GM23248 (cell line): ENCODE measurements around the gene VPS41.

Experiments
- EZH2 ChIP-seq: fragments of 200-600 bp; sonication (generic); IDR thresholded peaks from 2 replicates; pipeline ENCODE4 v1.6.1; 2018; ENCODE audit warnings: antibody characterized with exemption, mild to moderate bottlenecking; ENCODE audit not compliant: insufficient read depth, poor library complexity, severe bottlenecking
- EZH2phosphoT487 ChIP-seq: fragments of 200-600 bp; sonication (generic); IDR thresholded peaks from 2 replicates; pipeline ENCODE4 v1.6.1; 2018; ENCODE audit warnings: antibody characterized with exemption, moderate library complexity, mild to moderate bottlenecking, low read depth; ENCODE audit not compliant: insufficient read depth

DNA sequence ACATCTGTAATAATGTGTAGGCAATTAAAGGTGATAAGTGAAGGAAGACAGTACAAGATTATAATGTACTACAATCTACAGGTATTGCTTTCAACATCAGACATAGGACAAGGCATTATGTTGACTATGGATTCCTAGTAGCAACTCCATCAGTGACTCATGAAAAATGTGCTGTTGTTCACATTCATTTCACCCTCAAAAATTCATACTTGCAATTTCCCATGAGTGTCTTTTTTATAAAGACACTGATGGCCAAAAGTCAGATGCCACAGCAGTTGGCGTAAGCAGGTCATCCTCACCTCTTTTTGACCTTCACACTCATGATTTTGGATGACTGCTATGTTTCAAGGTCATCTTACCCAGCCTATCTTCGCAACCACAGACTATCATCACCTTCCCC is 177.8 kb downstream of the VPS41 start:
- no peak for TF ChIP-seq EZH2phosphoT487
- no peak for TF ChIP-seq EZH2
